IMR-90 (cell line): ENCODE results near the gene ENTREP3. TPM values are rescaled to one million over a fixed set of nuclear protein-coding genes. Genes with fewer than 3 reads are reported as not detected.

ENCODE experiments used
- ATAC-seq: fragments of 200-7000 bp; cut with Tn5 transposase; 2 replicates; pipeline ENCODE4 v1.9.1; 2020; ENCODE audit warnings: low read depth, mild to moderate bottlenecking, moderate library complexity
- BruUV-seq: library from RNA; stranded (reverse); fragments of 400-500 nt; replicated peaks from 2 replicates; lab custom pipeline; 2021; lab: Mats Ljungman, UMichigan
- CTCF ChIA-PET: fragments of 300-600 bp; formaldehyde crosslinking; extraction: SDS; loops from one replicate; lab custom pipeline; 2021; ENCODE audit warnings: antibody characterized with exemption; lab: Yijun Ruan, JAX
- POLR2A ChIA-PET: fragments of 300-600 bp; sonication (Branson Sonifier 250); formaldehyde crosslinking; loops from one replicate; lab custom pipeline; 2022; ENCODE audit warnings: antibody characterized with exemption; ENCODE audit not compliant: unreplicated experiment; lab: Charles Lee
- DNase-seq: peaks from one replicate; pipeline ENCODE4 v3.0.0; 2013
- H2AFZ ChIP-seq: replicated peaks from 2 replicates; pipeline ENCODE3; 2013; ENCODE audit warnings: low read length, mild to moderate bottlenecking; ENCODE audit not compliant: poor library complexity
- H2AK5ac ChIP-seq: 2 replicates; pipeline ENCODE4 v1.6.1; 2013; ENCODE audit warnings: low read depth, low read length, inconsistent platforms
- H2AK9ac ChIP-seq: replicated peaks from 2 replicates; pipeline ENCODE3; 2013; ENCODE audit warnings: mild to moderate bottlenecking, low read depth, low read length, moderate library complexity; ENCODE audit not compliant: poor library complexity
- H2BK120ac ChIP-seq: 2 replicates; pipeline ENCODE4 v1.6.1; 2013; ENCODE audit warnings: low read depth, low read length, inconsistent platforms
- H2BK15ac ChIP-seq: 3 replicates; pipeline ENCODE4 v1.6.1; 2013; ENCODE audit warnings: low read depth, low read length, inconsistent platforms
- H2BK20ac ChIP-seq: 2 replicates; pipeline ENCODE4 v1.6.1; 2013; ENCODE audit warnings: low read depth, mild to moderate bottlenecking, inconsistent platforms, low read length, moderate library complexity
- H2BK5ac ChIP-seq: 2 replicates; pipeline ENCODE4 v1.6.1; 2013; ENCODE audit warnings: mild to moderate bottlenecking, low read depth, low read length, inconsistent platforms; ENCODE audit not compliant: poor library complexity, severe bottlenecking
- H3K14ac ChIP-seq: replicated peaks from 2 replicates; pipeline ENCODE4 v1.6.1; 2013; ENCODE audit warnings: low read depth, low read length, inconsistent platforms
- H3K18ac ChIP-seq: 2 replicates; pipeline ENCODE4 v1.6.1; 2013; ENCODE audit warnings: low read depth, low read length, control low read depth
- H3K23ac ChIP-seq: 2 replicates; pipeline ENCODE4 v1.6.1; 2013; ENCODE audit warnings: low read depth, low read length, inconsistent platforms
- H3K27ac ChIP-seq: 2 replicates; pipeline ENCODE4 v1.5.1; 2013; ENCODE audit warnings: mild to moderate bottlenecking, control low read depth, low read length; ENCODE audit not compliant: insufficient read depth
- H3K27me3 ChIP-seq: 2 replicates; pipeline ENCODE4 v1.6.1; 2013; ENCODE audit warnings: low read length; ENCODE audit not compliant: control insufficient read depth, insufficient read depth
- H3K36me3 ChIP-seq: 2 replicates; pipeline ENCODE4 v1.6.1; 2013; ENCODE audit warnings: low read length, mixed read lengths; ENCODE audit not compliant: control insufficient read depth, insufficient read depth
- H3K4ac ChIP-seq: 2 replicates; pipeline ENCODE4 v1.6.1; 2013; ENCODE audit warnings: low read depth, low read length, inconsistent platforms
- H3K4me1 ChIP-seq: 2 replicates; pipeline ENCODE4 v1.6.1; 2013; ENCODE audit warnings: low read length, mixed read lengths; ENCODE audit not compliant: control insufficient read depth, insufficient read depth
- H3K4me2 ChIP-seq: 2 replicates; pipeline ENCODE4 v1.6.1; 2013; ENCODE audit warnings: low read depth, mild to moderate bottlenecking, control low read depth, low read length, moderate library complexity
- H3K4me3 ChIP-seq: 2 replicates; pipeline ENCODE4 v1.5.1; 2013; ENCODE audit warnings: low read depth, mild to moderate bottlenecking, control low read depth, low read length, moderate library complexity; ENCODE audit not compliant: insufficient read depth
- H3K56ac ChIP-seq: 2 replicates; pipeline ENCODE4 v1.6.1; 2013; ENCODE audit warnings: low read length, inconsistent platforms; ENCODE audit not compliant: insufficient read depth; ENCODE audit errors: extremely low read depth
- H3K79me1 ChIP-seq, 2 experiments: 2 replicates each; pipeline ENCODE4 v1.6.1; 2013; ENCODE audit warnings: low read length in 2 of 2, inconsistent platforms in 1 of 2, low read depth in 1 of 2
- H3K9ac ChIP-seq: 2 replicates; pipeline ENCODE4 v1.6.1; 2013; ENCODE audit warnings: low read depth, low read length, control low read depth
- H3K9me1 ChIP-seq: 2 replicates; pipeline ENCODE4 v1.6.1; 2013; ENCODE audit warnings: low read length, inconsistent platforms; ENCODE audit not compliant: insufficient read depth
- H3K9me3 ChIP-seq: 2 replicates; pipeline ENCODE4 v1.6.1; 2013; ENCODE audit warnings: low read length; ENCODE audit not compliant: control insufficient read depth, insufficient read depth
- H4K20me1 ChIP-seq: 2 replicates; pipeline ENCODE4 v1.6.1; 2013; ENCODE audit warnings: low read length, inconsistent platforms; ENCODE audit not compliant: insufficient read depth
- H4K5ac ChIP-seq: 2 replicates; pipeline ENCODE4 v1.6.1; 2013; ENCODE audit warnings: mild to moderate bottlenecking, low read depth, low read length, control low read depth
- H4K8ac ChIP-seq, 2 experiments: 2 replicates each; pipeline ENCODE4 v1.6.1; 2013; ENCODE audit warnings: low read depth in 2 of 2, low read length in 2 of 2, control low read depth in 1 of 2, inconsistent platforms in 1 of 2
- H4K91ac ChIP-seq: 2 replicates; pipeline ENCODE4 v1.6.1; 2013; ENCODE audit warnings: low read depth, low read length, inconsistent platforms; ENCODE audit not compliant: insufficient read depth
- CHD1 ChIP-seq: IDR thresholded peaks from 2 replicates; pipeline ENCODE4 v1.6.1; 2012; ENCODE audit warnings: low read depth, low read length, improper control_type of control experiment
- ELK1 ChIP-seq: fragments of 150-350 bp; IDR thresholded peaks from 2 replicates; pipeline ENCODE4 v1.6.1; 2016; ENCODE audit warnings: low read depth, mild to moderate bottlenecking, low read length, moderate library complexity, borderline replicate concordance
- MXI1 ChIP-seq: IDR thresholded peaks from 2 replicates; pipeline ENCODE4 v1.6.1; 2012; ENCODE audit warnings: low read depth, mild to moderate bottlenecking, low read length, moderate library complexity, borderline replicate concordance
- NFE2L2 ChIP-seq: fragments of 150-350 bp; IDR thresholded peaks from 2 replicates; pipeline ENCODE4 v1.6.1; 2016; ENCODE audit warnings: low read depth, mild to moderate bottlenecking, low read length
- POLR2A ChIP-seq: IDR thresholded peaks from 2 replicates; pipeline ENCODE4 v1.6.1; 2012; ENCODE audit warnings: mild to moderate bottlenecking, low read depth, low read length
- RAD21 ChIP-seq: IDR thresholded peaks from 2 replicates; pipeline ENCODE4 v1.6.1; 2012; ENCODE audit warnings: low read length, improper control_type of control experiment
- USF2 ChIP-seq: fragments of 150-350 bp; IDR thresholded peaks from 2 replicates; pipeline ENCODE4 v1.6.1; 2017; ENCODE audit warnings: mild to moderate bottlenecking, antibody characterized with exemption, low read length, low read depth
- WGBS, 2 experiments: methylation state at CpG; one replicate each; pipeline versions ENCODE4 v1.1.5 to v1.1.7; 2013; ENCODE audit warnings: missing lambda C conversion rate in 2 of 2; ENCODE audit not compliant: insufficient read length in 1 of 2; ENCODE audit errors: extremely low coverage in 2 of 2; 5-methylcytosine and 5-hydroxymethylcytosine counted together
- dilution Hi-C: fragments of 300-500 bp; cut with HindIII; formaldehyde crosslinking; loops from one replicate; pipeline ENCODE4 v1.14.3; 2018; ENCODE audit warnings: low sequenced_read_pairs; ENCODE audit not compliant: unreplicated experiment
- in situ Hi-C: fragments of 300-500 bp; cut with MboI; formaldehyde crosslinking; loops from 3 replicates; pipeline ENCODE4 v1.14.3; 2019; ENCODE audit warnings: low sequenced_read_pairs, inconsistent platforms, mixed read lengths
- intact Hi-C: fragments of 100-400 bp; cut with micrococcal nuclease; formaldehyde crosslinking; loops from 2 replicates; pipeline ENCODE4 v1.10.0; 2022
- polyA plus RNA-seq, 3 experiments: library from polyadenylated mRNA; depleted of rRNA; stranded (reverse); fragments of >200 nt; gene quantifications; 2 replicates each; pipeline ENCODE4 v1.2.3, GENCODE V29; 2012; ENCODE audit warnings: low replicate concordance in 1 of 3
- total RNA-seq: library from RNA; depleted of rRNA; stranded (reverse); fragments of >200 nt; gene quantifications from 2 replicates; pipeline ENCODE4 v1.2.3, GENCODE V29; 2012

The ENTREP3 gene
- total and polyA plus RNA-seq, 2 of the 4 experiments (the other 2 are of a cell fraction), result 1.4 to 23.8 TPM

GRCh38 chr1:155247667-155248553, 7.4 kb downstream of the ENTREP3 start:
- no peaks in the 10 kb centered on the region for H3K9me3 ChIP-seq
- no peaks in the 10 kb centered on the region for H3K9me1 ChIP-seq
- no peak overlapping the region for H2BK15ac ChIP-seq
- no peak overlapping the region for H2AFZ ChIP-seq
- H4K91ac ChIP-seq, result no peak overlapping the region
- no peak overlapping the region for H3K56ac ChIP-seq
- no peak overlapping the region for H3K14ac ChIP-seq
- no peak overlapping the region for H3K4me2 ChIP-seq
- intact Hi-C loops, result no loop called here
- no peak overlapping the region for H2BK20ac ChIP-seq
- peaks cover 6% of the 10 kb centered on the region for H3K4me1 ChIP-seq
- no peak overlapping the region for H2BK120ac ChIP-seq
- 93% methylated on average over 18 of the region's 26 CpGs; no CpG with 5 or more reads in 1 of the 2 experiments for WGBS, 2 experiments
- H3K36me3 ChIP-seq, result peaks cover 16% of the 10 kb centered on the region
- no peak overlapping the region for H3K18ac ChIP-seq
- in situ Hi-C loops, result no loop called here
- no peak overlapping the region for H3K4ac ChIP-seq
- H2AK5ac ChIP-seq, result no peak overlapping the region
- DNase-seq (no peak), ATAC-seq (no peak)
- H3K9ac ChIP-seq, result no peak overlapping the region
- no TSS peak for BruUV-seq
- no peaks in the 10 kb centered on the region for H3K27me3 ChIP-seq
- no peak overlapping the region for H3K27ac ChIP-seq
- no peak overlapping the region for H3K23ac ChIP-seq
- no peak for TF ChIP-seq RAD21
- TF ChIP-seq ELK1, result no peak
- TF ChIP-seq MXI1, result no peak
- no peak for TF ChIP-seq NFE2L2
- TF ChIP-seq USF2, result no peak
- no peak for TF ChIP-seq CHD1
- TF ChIP-seq POLR2A, result no peak
- H4K5ac ChIP-seq, result no peak overlapping the region
- H3K4me3 ChIP-seq, result no peak overlapping the region
- ChIA-PET CTCF (no interaction called here), POLR2A (no interaction called here)
- no peak overlapping the region for H4K8ac ChIP-seq
- H3K79me1 ChIP-seq, result peaks cover 4 to 19% of the 10 kb centered on the region in 2 experiments; a peak in 3 of 4 replicates
- H2AK9ac ChIP-seq, result no peak overlapping the region
- H4K20me1 ChIP-seq, result no peaks in the 10 kb centered on the region
- H2BK5ac ChIP-seq, result no peak overlapping the region
- dilution Hi-C loops, result no loop called here
